Left lobe of liver (tissue), 2 donors: Measurements from ENCODE around the gene TMEM30B. TPM values are rescaled to one million over a fixed set of nuclear protein-coding genes. Genes with fewer than 3 reads are reported as not detected.

Experiments
- ATAC-seq: fragments of 200-7000 bp; cut with Tn5 transposase; one replicate; pipeline ENCODE4 v1.9.1; 2020; ENCODE audit warnings: mild to moderate bottlenecking, moderate library complexity
- DNase-seq: peaks from one replicate; pipeline ENCODE4 v3.0.0-alpha.2; 2020; ENCODE audit warnings: low spot score
- total RNA-seq: library from RNA; stranded (reverse); gene quantifications from one replicate; pipeline ENCODE4 v1.2.1, GENCODE V29; 2021
- donor health status: DM: no; HTN: no; CAD: no; lungs with moderate emphysema.
- donor health status: DM: no; HTN: yes; CAD: no.

The TMEM30B gene
- total RNA-seq, 1 donor from 2014 or later: 10.5 TPM

GRCh38 chr14:61238611-61239245, 42.4 kb downstream of the TMEM30B start:
- no peak for ATAC-seq
- no peak for DNase-seq

GRCh38 chr14:61234215-61234916, 46.8 kb downstream of the TMEM30B start:
- DNase-seq (no peak), ATAC-seq (no peak)

DNA sequence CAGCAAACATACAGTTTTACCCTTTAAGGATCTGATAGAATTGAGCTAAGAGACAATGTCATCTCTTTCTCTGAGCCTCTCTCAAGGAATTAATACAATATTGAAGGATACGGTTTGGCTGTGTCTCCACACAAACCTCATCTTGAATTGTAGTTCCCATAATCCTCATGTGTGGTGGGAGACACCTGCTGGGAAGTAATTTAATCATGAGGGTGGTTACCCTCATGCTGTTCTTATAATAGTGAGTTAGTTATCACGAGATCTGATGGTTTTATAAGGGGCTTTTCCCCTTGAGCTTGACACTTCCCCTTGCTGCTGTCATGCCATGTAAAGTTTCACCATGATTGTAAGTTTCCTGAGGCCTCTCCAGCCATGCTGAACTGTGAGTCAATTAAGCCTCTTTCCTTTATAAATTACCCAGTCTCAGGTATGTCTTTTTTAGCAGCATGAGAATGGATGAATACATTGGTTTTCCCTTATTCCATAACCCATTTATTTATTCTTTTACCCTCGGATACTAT, 47.6 kb downstream of the TMEM30B start:
- DNase-seq (no peak), ATAC-seq (no peak)

DNA sequence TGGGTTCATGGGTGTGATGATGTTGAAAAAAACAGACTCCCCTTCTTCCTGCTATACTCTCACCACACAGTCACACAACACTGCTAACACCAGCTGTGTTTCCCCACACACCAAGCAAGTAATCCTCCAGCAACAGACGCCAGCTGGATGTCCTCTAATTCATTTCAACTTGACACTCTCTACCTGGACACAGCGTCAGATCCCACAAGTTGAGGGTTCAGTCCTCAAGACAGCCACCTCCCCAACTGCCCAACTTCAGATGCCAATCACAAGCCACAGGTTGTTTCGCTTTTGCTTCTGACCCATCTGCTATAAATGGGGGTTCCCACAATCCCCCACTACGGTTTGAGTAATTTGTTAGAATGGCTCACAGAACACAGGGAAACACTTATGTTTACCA, 49.3 kb downstream of the TMEM30B start:
- no peak for ATAC-seq
- no peak for DNase-seq

DNA sequence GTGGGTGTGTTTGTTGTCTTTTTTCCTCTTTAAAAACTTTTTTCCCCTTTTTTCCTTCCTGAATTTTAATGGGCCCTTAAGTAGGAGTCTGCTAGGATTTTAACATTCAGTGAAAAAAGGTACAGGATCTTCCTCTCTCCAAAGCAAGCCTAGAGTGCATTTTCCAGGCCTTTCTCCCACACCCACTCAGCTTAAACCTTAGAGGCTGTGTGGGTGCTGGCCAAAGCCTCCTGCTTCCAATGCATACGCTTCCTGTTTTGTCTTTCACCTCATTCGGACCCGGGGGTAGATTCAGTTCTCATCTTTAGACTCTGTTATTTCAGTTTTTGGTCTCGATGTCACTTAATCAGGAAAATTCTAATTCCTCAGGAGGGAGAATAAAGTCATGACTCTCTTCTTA, 51.2 kb downstream of the TMEM30B start:
- no peak for ATAC-seq
- DNase-seq: no peak

- ATAC-seq (peak; percentile 72), DNase-seq (no peak)
Measured at GRCh38 chr14:61229475-61229888, 51.7 kb downstream of the TMEM30B start.

DNA sequence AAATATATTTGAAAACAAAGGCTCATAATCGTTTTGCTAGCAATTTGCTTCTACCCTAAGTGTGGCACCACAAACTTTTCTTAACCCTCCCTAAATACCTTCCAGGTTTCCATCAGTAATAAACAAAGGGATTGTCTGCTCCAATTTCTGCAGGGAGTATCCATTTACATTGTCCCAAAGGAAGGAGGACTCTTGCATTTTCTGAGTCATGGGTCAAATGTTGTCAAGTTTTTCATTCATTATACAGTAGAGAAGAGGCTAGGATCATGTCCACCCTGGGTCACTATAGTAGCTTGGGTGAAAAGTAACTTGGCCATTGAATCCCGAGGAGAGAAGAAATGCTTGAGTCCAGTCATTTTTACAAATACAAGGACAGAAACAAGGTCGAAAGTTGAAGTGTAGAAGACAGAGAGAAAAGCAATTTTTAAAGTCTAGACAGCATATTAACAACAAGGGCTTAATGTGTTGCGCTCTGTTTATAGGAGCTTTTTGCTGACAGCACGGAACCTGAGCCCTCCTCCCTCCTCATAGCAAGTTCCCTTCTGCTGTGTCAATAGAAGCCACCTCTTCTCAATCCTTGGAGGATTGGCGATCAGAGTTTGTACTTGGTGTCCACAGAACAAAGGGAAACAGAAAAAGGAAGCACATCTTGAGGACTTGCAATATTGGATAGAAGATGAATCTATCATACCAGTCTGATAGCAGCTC, 53.1 kb downstream of the TMEM30B start:
- DNase-seq: no peak
- ATAC-seq: no peak

Other genes with a start within 250 kb of the TMEM30B start
- gene PRKCH, start 40.2 kb upstream of the TMEM30B start, total RNA-seq: 6.4 TPM